K562 (cell line): ENCODE measurements around the gene MRPS10. TPM values are rescaled to one million over a fixed set of nuclear protein-coding genes. Genes with fewer than 3 reads are reported as not detected.

Source experiments
- CREB1 ChIP-seq, 2 experiments: sonication (generic) in 1 of 2; formaldehyde crosslinking in 1 of 2; IDR thresholded peaks; 2 replicates each; pipeline versions ENCODE4 v1.6.1 to v1.8.0; 2012 to 2022; ENCODE audit warnings: inconsistent platforms in 1 of 2, mild to moderate bottlenecking in 1 of 2, missing genetic modification reagents in 1 of 2, moderate library complexity in 1 of 2
- EP400 ChIP-seq: fragments of 450-650 bp; IDR thresholded peaks from 2 replicates; pipeline ENCODE4 v1.6.1; 2017; ENCODE audit warnings: antibody characterized with exemption, mild to moderate bottlenecking, moderate library complexity
- ETV1 ChIP-seq: fragments of 450-650 bp; conservative IDR thresholded peaks from 2 replicates; pipeline ENCODE4 v1.6.1; 2016; ENCODE audit warnings: missing genetic modification characterization, control low read depth, low read depth, missing compliant biosample characterization
- HNRNPH1 ChIP-seq: fragments of 200-400 bp; formaldehyde crosslinking; optimal IDR thresholded peaks from 2 replicates; pipeline ENCODE3; 2017; ENCODE audit warnings: low read depth, mild to moderate bottlenecking, low read length, moderate library complexity
- POLR2G ChIP-seq: fragments of 200-400 bp; formaldehyde crosslinking; IDR thresholded peaks from 2 replicates; pipeline ENCODE4 v1.6.1; 2017; ENCODE audit warnings: low read depth, mild to moderate bottlenecking, antibody characterized with exemption, low read length, moderate library complexity
- RBM34 ChIP-seq: fragments of 200-400 bp; formaldehyde crosslinking; IDR thresholded peaks from 2 replicates; pipeline ENCODE4 v1.6.1; 2018; ENCODE audit warnings: low read length, borderline replicate concordance; ENCODE audit not compliant: insufficient read depth
- TEAD1 ChIP-seq, 2 experiments: fragments of 450-650 bp in 1 of 2; sonication (generic) in 1 of 2; formaldehyde crosslinking; IDR thresholded peaks; 2 replicates each; pipeline versions ENCODE4 v1.4.0 to v1.8.0; 2020 to 2022; ENCODE audit warnings: mild to moderate bottlenecking in 2 of 2, missing genetic modification reagents in 1 of 2
- polyA plus RNA-seq, 8 experiments: library from polyadenylated mRNA; depleted of rRNA in 4 of 8; stranded (reverse) in 5 of 8; unstranded in 3 of 8; fragments of >200 nt; fragmentation: Nextera tagmentation in 2 of 8; fragmentation: Illumina TruSeq in 1 of 8; extraction: Ambion mirVana in 2 of 8; extraction: Trizol in 1 of 8; gene quantifications; 2 replicates each; pipeline versions ENCODE4 v1.2.1 to v1.2.3, GENCODE V29; 2011 to 2014; ENCODE audit warnings: inconsistent platforms in 1 of 8, missing spikeins in 1 of 8
- total RNA-seq, 7 experiments: library from RNA; depleted of rRNA in 6 of 7; stranded (reverse); fragments of >200 nt in 6 of 7; fragmentation: Illumina TruSeq in 2 of 7; extraction: Trizol in 2 of 7; gene quantifications; 2 replicates each; pipeline versions ENCODE4 v1.2.1 to v1.2.3, GENCODE V29; 2011 to 2021; ENCODE audit warnings: low replicate concordance in 1 of 7
- TF ChIP-seq, protein P1 (sequence below): sonication (generic); formaldehyde crosslinking; IDR thresholded peaks from 2 replicates; pipeline ENCODE4 v1.8.0; 2022; ENCODE audit warnings: mild to moderate bottlenecking, missing genetic modification reagents, borderline replicate concordance
- TF ChIP-seq, protein P2 (sequence below): fragments of 250-450 bp; sonication (Bioruptor Pico); IDR thresholded peaks from 2 replicates; pipeline ENCODE4 v1.8.0; 2021; ENCODE audit warnings: mild to moderate bottlenecking, moderate library complexity
- TF ChIP-seq, protein P3 (sequence below): fragments of 250-450 bp; sonication (Bioruptor Pico); IDR thresholded peaks from 2 replicates; pipeline ENCODE4 v1.5.0; 2022; ENCODE audit warnings: mild to moderate bottlenecking
- TF ChIP-seq, protein P4 (sequence below): fragments of 450-650 bp; IDR thresholded peaks from 2 replicates; pipeline ENCODE4 v1.6.1; 2016
- TF ChIP-seq, protein P5 (sequence below): sonication (generic); formaldehyde crosslinking; IDR thresholded peaks from 2 replicates; pipeline ENCODE4 v1.8.1; 2023; ENCODE audit warnings: mild to moderate bottlenecking, missing genetic modification reagents, moderate library complexity
- TF ChIP-seq, protein P6 (sequence below): fragments of 450-650 bp; IDR thresholded peaks from 2 replicates; pipeline ENCODE4 v1.6.1; 2016; ENCODE audit warnings: missing biosample characterization, missing genetic modification characterization

Gene MRPS10
- total and polyA plus RNA-seq, 9 of the 15 experiments (the other 6 are each of a cell fraction or from before 2014, with no cell fraction given): 48.6 to 166 (median 93.7) TPM

DNA sequence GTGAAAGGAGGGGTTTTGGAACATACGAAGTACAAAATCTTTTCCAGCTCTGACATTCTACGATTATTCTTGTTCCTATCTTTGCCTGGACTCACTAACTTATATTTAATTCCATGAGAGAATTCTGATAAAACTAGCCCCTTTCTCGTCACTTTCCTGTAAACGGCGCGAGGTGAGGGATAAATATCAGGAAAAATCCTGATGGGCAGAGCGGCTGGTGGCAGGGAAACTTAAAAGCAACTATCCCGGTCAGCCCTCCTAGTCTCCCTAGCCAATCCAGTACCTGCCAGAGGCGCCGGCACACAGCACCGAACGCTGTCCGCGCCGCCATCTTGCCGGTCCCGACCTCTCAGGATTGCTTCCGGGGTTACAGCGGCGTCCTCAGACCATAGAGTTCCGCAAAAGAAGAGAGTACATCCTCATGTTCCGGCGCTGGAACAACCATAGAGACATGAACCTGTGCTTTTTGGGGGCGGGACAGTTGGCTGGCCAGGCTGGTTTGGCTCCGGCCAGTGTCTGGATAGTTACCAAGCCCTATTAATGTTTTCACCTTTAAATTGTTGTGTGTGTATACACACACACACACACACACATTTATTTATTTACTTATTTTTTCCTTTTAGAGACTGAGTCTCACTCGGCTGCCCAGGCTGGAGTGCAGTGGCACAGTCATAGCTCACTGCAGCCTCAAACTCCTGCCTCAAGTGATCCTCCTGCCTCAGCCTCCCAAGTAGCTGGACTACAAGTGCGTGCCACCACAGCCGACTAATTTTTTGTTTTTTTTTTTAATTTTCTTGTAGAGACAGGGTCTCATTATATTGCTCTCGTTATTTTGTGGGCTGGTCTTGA, at the start of gene MRPS10 (continued):
- TF ChIP-seq RBM34 (no peak), EP400 (peak; percentile 74), HNRNPH1 (no peak), POLR2G (peak; percentile 88), ETV1 (tag) (peak; percentile 48; the same call in 1 of the 2 replicates), TEAD1 (CRISPR knock-in tag; IDR thresholded peaks at IDR 0.05) (0 out of 4 replicates have a peak, but pooled peaks of 1 of the 2 experiments have one; percentile 3), CREB1 (IDR thresholded peaks at IDR 0.05) (no peak; the same call in 1 of the 2 replicates), CREB1 (CRISPR knock-in tag; IDR thresholded peaks at IDR 0.05) (peak; percentile 59; the same call in 1 of the 2 replicates)
- TF ChIP-seq, protein P1, sequence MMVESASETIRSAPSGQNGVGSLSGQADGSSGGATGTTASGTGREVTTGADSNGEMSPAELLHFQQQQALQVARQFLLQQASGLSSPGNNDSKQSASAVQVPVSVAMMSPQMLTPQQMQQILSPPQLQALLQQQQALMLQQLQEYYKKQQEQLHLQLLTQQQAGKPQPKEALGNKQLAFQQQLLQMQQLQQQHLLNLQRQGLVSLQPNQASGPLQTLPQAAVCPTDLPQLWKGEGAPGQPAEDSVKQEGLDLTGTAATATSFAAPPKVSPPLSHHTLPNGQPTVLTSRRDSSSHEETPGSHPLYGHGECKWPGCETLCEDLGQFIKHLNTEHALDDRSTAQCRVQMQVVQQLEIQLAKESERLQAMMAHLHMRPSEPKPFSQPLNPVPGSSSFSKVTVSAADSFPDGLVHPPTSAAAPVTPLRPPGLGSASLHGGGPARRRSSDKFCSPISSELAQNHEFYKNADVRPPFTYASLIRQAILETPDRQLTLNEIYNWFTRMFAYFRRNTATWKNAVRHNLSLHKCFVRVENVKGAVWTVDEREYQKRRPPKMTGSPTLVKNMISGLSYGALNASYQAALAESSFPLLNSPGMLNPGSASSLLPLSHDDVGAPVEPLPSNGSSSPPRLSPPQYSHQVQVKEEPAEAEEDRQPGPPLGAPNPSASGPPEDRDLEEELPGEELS (CRISPR knock-in tag): peak; percentile 18; the same call in 1 of the 2 replicates
- TF ChIP-seq, protein P2, sequence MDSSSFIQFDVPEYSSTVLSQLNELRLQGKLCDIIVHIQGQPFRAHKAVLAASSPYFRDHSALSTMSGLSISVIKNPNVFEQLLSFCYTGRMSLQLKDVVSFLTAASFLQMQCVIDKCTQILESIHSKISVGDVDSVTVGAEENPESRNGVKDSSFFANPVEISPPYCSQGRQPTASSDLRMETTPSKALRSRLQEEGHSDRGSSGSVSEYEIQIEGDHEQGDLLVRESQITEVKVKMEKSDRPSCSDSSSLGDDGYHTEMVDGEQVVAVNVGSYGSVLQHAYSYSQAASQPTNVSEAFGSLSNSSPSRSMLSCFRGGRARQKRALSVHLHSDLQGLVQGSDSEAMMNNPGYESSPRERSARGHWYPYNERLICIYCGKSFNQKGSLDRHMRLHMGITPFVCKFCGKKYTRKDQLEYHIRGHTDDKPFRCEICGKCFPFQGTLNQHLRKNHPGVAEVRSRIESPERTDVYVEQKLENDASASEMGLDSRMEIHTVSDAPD (CRISPR knock-in tag): no peak
- TF ChIP-seq, protein P3, sequence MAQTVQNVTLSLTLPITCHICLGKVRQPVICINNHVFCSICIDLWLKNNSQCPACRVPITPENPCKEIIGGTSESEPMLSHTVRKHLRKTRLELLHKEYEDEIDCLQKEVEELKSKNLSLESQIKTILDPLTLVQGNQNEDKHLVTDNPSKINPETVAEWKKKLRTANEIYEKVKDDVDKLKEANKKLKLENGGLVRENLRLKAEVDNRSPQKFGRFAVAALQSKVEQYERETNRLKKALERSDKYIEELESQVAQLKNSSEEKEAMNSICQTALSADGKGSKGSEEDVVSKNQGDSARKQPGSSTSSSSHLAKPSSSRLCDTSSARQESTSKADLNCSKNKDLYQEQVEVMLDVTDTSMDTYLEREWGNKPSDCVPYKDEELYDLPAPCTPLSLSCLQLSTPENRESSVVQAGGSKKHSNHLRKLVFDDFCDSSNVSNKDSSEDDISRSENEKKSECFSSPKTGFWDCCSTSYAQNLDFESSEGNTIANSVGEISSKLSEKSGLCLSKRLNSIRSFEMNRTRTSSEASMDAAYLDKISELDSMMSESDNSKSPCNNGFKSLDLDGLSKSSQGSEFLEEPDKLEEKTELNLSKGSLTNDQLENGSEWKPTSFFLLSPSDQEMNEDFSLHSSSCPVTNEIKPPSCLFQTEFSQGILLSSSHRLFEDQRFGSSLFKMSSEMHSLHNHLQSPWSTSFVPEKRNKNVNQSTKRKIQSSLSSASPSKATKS: no peak
- TF ChIP-seq, protein P4, sequence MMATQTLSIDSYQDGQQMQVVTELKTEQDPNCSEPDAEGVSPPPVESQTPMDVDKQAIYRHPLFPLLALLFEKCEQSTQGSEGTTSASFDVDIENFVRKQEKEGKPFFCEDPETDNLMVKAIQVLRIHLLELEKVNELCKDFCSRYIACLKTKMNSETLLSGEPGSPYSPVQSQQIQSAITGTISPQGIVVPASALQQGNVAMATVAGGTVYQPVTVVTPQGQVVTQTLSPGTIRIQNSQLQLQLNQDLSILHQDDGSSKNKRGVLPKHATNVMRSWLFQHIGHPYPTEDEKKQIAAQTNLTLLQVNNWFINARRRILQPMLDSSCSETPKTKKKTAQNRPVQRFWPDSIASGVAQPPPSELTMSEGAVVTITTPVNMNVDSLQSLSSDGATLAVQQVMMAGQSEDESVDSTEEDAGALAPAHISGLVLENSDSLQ: no peak
- TF ChIP-seq, protein P5, sequence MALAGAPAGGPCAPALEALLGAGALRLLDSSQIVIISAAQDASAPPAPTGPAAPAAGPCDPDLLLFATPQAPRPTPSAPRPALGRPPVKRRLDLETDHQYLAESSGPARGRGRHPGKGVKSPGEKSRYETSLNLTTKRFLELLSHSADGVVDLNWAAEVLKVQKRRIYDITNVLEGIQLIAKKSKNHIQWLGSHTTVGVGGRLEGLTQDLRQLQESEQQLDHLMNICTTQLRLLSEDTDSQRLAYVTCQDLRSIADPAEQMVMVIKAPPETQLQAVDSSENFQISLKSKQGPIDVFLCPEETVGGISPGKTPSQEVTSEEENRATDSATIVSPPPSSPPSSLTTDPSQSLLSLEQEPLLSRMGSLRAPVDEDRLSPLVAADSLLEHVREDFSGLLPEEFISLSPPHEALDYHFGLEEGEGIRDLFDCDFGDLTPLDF: peak; percentile 22; the same call in 1 of the 2 replicates
- TF ChIP-seq, protein P6, sequence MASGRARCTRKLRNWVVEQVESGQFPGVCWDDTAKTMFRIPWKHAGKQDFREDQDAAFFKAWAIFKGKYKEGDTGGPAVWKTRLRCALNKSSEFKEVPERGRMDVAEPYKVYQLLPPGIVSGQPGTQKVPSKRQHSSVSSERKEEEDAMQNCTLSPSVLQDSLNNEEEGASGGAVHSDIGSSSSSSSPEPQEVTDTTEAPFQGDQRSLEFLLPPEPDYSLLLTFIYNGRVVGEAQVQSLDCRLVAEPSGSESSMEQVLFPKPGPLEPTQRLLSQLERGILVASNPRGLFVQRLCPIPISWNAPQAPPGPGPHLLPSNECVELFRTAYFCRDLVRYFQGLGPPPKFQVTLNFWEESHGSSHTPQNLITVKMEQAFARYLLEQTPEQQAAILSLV (tag): no peak
